GM21529 (cell line): Measurements from ENCODE around the gene STRA8.
A peak's percentile ranks its signal among the peaks of the same experiment; 100 is the strongest.

Experiments
- ATAC-seq: cut with Tn5 transposase; IDR thresholded peaks from one replicate; pipeline ENCODE4 v1.9.1; 2021; ENCODE audit not compliant: unreplicated experiment

STRA8 gene

DNA sequence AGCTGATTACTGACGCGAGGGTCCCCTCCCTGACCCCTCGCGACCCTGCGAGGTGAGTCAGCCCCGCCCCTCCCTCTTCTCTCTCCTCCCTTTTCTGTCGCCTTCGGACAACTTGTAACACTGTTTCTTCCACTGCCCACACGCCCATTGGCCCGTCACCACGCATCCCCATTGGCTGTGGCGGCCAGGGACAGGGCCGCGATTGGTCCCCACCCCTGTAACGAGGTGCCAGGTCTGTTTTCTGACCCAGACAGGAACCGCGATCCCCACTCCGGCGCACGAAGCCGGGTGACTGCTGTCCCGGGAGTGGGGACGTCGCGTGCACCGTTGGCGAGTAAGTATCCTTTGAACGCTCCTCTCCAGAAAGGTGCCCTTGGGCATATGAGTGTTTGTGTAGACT is at the start of gene STRA8:
Gene STRA8, plus strand, starts transcription at position 269 of the 400 bp plus-strand sequence. CDS start 6,687 bp downstream, outside the sequence.
- ATAC-seq: no peak

GRCh38 chr7:135184254-135184841 is 49.3 kb upstream of the STRA8 start:
- no peak for ATAC-seq

- no peak for ATAC-seq
Observed at GRCh38 chr7:135185471-135186260, 48.0 kb upstream of the STRA8 start.

- ATAC-seq: no peak
Observed at GRCh38 chr7:135186261-135186540, 47.4 kb upstream of the STRA8 start.

GRCh38 chr7:135186841-135187253 is 46.8 kb upstream of the STRA8 start:
- ATAC-seq: peak; percentile 58

DNA sequence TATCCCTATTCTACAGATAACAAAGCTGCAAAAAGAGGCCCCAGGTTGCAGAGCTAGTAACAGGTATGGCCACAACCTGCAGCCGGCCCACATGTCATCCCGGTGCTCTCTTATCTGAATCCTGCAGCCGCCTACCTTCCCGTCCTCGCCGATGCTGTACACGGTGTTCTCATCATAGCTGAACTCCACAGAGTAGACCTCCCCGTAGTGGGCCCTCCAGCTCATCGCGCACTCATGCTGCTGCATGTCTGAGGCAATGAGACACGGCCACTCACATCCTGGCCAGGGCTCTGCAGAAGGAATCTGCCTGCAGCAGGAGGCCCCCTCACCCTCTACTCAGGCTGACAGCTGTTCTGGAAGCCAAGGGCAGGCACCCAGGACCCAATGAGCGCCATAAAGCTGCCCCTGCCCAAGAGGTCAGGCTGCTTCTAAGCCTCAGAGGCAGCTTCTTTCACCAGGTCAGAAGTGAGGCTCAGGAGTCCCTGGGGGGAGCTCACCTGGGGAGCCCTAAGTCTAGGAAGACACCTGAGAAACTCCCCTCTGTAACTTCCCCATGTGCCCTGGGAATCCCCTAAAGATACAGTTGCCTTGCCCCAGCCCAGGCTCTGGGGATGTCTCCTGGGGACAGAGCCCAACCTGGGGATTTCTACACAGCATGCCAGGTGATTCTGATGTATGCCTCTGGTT is 45.2 kb upstream of the STRA8 start:
- peak; percentile 44 for ATAC-seq

DNA sequence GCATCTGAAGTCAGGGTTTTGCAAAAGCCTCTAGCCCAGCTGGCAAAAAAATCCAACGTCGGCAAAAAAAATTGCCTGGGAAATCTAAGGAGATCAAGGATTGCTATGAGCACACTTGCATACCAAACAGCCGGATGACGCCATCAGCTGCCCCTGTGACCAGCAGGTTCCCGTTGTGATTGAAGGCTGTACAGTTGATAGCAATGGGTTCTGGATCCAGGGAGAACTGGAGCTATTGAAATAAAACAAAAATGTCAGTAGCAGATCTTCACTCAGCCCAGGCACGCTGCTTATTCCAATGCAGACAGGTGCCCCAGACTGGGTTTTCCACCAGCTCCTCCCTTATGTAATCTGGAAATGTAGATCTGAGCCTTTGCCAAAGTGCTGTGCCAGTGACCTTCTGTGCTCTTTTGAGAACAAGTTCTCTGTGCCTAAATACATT is 44.4 kb upstream of the STRA8 start:
- no peak for ATAC-seq

DNA sequence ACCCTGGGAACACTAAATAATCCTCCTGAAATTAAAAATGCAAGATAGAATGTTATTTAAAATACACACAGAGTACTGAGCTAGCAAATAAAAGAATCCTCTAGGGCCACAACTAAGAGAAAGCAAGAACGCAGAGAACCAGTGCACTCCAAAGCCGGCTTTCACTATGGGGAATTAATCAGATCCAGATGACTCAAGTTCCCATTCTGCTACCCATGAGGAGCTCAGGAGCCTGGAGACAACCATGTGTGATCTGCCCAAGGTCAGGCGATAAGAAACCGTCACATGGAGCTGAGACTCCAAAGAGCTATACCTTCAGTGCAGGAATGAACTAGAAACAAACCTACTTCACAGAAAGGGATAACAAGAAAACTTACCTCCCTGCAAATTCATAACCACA is 43.7 kb upstream of the STRA8 start:
- ATAC-seq: no peak

DNA sequence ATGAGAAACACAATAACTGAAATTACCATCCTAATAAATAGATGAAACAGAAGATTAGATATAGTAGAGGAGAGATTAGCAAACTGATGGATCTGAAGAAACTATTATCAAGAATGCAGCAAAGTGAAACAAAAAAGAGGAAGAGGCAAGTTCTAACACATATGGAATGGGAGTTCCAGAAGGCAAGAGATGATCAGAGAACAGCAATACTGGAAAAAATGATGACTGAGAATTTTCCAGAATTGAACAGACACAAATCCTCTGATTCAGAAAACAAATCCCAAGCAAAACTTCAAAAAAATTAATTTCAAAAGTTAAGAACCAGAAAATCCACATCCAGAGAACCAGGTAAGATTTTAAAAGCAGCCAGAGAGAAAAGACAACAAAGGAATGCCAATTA is 42.9 kb upstream of the STRA8 start:
- ATAC-seq: no peak

DNA sequence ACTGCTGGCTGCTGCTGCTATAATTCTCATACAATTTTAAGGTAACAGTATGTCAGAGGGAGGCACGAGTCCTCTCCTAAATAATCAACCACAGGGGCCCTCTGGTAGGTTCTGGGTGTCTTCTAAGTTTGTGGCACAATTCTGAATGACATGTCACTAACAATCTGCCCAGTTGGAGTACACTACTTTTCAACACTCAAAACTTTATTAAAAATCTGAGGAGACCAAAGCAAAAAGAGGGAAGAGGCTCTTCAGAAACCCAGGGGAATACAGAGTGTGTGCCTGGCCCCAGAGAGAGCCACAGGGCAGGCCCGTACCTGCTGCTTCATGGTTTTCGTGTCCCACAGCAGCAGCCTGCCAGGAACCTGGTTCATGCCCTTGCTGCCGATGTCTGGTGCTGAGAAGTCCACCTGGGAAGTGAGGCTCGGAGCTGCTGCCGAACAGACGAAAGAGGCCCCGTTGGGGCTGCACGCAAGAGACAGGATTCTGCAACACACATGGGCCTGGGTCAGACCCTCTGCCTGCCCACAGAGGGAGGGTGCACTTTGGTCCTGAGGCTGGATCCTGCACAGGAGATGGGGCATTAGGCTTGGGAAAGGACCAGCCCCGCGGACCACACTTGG is 40.6 kb upstream of the STRA8 start:
- no peak for ATAC-seq

- no peak for ATAC-seq
Observed at GRCh38 chr7:135193615-135194081, 40.0 kb upstream of the STRA8 start.

GRCh38 chr7:135194494-135195095 is 39.0 kb upstream of the STRA8 start:
- no peak for ATAC-seq

- no peak for ATAC-seq
Observed at GRCh38 chr7:135195156-135195555, 38.5 kb upstream of the STRA8 start.

DNA sequence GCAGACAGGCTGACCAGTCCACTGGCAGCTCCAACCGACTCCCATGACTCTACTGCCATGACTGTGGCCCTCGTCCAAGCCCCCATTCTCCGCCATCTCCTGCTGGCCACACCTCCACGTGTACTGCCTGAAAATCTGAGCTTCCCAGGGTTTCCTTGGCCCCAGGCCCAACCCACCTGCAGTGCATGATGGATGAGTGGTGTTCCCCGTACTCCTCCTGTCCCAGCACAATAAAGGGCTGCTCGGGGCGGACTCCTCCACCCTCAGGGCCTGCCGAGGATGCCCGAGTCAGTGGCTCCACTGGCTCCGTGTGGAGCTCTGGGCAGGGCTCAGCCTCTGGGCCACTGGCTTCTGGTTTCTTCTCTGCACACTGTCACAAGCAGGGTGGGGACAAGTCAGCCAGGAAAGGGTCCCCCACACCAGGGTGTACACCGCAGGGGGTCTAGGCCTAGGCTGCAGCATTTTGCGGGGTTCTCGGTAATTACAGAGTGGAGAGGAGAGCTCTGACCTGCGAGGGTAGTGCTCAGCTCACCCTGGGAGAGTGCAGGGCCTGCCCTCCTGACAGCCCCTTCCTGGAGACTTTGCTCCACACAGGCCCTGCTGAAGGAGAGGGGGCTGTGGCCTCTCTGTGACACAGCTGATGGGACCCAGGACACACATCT is 37.5 kb upstream of the STRA8 start:
- ATAC-seq: no peak

- ATAC-seq: no peak
Observed at GRCh38 chr7:135197343-135197742, 36.3 kb upstream of the STRA8 start.

- ATAC-seq: no peak
Observed at GRCh38 chr7:135197906-135198655, 35.6 kb upstream of the STRA8 start.

DNA sequence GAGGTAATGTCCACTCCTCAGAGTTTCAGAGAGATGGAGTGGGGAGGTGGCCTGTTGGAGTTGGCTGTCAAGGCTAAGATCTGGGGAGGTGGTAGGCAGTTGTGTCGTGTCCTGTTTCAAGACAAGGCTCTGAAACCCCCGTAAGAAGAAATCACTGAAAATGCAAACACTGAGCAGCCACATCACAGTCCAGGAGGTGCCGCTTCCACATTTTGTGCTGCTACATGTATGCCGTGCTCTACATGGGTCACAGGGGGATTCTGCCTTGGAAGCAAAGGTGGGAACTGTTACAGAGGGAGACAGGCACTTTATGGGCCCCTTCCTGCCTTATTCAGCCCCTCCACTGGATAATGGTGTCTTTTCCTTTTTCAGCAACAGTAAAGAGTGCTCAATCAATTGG is 34.2 kb upstream of the STRA8 start:
- ATAC-seq: no peak

DNA sequence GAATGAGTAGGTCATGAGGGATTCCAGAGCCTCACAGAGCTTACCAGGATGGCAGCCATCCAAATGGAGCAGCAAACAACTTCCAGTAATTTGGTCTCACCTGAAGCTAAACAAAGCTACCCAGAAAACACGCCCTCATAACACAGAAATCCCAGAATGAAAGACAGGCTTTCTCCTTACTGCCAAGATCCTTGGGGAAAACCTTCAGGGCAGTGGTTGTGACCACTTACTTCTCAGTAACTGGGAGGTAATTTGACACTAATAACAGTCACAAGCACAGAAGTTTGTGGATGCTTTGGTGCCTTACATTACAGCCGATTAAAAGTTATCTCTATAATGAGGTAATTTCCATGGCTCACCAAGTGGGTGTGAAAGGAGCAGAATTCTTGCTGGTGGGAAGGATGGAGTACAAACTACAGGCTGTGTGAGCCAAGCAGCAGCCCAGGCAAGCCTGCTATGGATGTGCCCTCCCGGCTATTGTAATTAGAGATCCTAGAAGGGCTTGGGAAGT is 32.8 kb upstream of the STRA8 start:
- no peak for ATAC-seq

- ATAC-seq: no peak
Observed at GRCh38 chr7:135201350-135201749, 32.3 kb upstream of the STRA8 start.

DNA sequence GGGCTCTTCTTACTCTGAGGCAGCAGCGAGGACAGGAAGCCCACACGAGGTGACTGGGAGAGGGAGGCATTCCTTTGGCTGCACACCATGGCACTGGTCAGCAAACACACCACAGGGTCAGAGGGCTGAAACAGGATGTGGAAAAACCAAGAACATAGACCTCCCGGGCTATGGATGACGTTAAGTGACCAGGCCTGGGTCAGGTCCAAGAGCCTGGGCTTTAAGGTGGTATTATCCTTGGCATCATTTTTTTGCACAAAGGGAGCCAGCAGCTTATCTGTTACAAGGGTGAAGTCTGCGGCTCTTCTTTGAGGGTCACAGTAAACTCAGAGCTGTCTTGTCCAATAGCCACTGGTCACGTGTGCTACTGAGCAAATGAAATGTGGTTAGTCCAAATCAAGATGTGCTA is 29.3 kb upstream of the STRA8 start:
- no peak for ATAC-seq
